OCI-LY3 (cell line): ENCODE results near the gene COMMD10.

Experiments
- H2AFZ ChIP-seq: fragments of 200-600, 300-600 bp; shearing (Covaris generic); 2 replicates; pipeline ENCODE4 v1.6.0; 2014; ENCODE audit warnings: antibody characterized with exemption, low read depth, low read length
- H3K27ac ChIP-seq: fragments of 200-600, 300-600 bp; sonication (generic); 2 replicates; pipeline ENCODE4 v1.5.1; 2014; ENCODE audit warnings: mild to moderate bottlenecking, low read length, moderate library complexity, mixed read lengths
- H3K27me3 ChIP-seq: fragments of 200-600, 300-600 bp; sonication (generic); 2 replicates; pipeline ENCODE4 v1.6.1; 2014; ENCODE audit warnings: low read depth, low read length, mixed read lengths
- H3K36me3 ChIP-seq: fragments of 200-600, 300-600 bp; sonication (generic); replicated peaks from 2 replicates; pipeline ENCODE3; 2014; ENCODE audit warnings: low read depth, low read length, mixed read lengths
- H3K4me1 ChIP-seq: fragments of 300-600, 200-600 bp; sonication (generic); 2 replicates; pipeline ENCODE4 v1.6.1; 2014; ENCODE audit warnings: low read length, mixed read lengths
- H3K4me2 ChIP-seq: fragments of 200-600, 300-600 bp; sonication (generic); 2 replicates; pipeline ENCODE4 v1.6.1; 2014; ENCODE audit warnings: low read length, mixed read lengths
- H3K4me3 ChIP-seq: fragments of 300-600, 200-600 bp; sonication (generic); 2 replicates; pipeline ENCODE4 v1.5.1; 2014; ENCODE audit warnings: antibody characterized with exemption, mild to moderate bottlenecking, low read length, moderate library complexity
- H3K79me2 ChIP-seq: fragments of 300-600, 200-600 bp; shearing (Covaris generic); 2 replicates; pipeline ENCODE4 v1.6.1; 2014; ENCODE audit warnings: mild to moderate bottlenecking, low read length, mixed read lengths
- H3K9ac ChIP-seq: fragments of 300-600, 200-600 bp; shearing (Covaris generic); 2 replicates; pipeline ENCODE4 v1.6.0; 2014; ENCODE audit warnings: mild to moderate bottlenecking, low read length, moderate library complexity
- H3K9me3 ChIP-seq: fragments of 200-600, 300-600 bp; shearing (Covaris generic); 2 replicates; pipeline ENCODE4 v1.6.1; 2014; ENCODE audit warnings: low read length, mixed read lengths; ENCODE audit not compliant: insufficient read depth
- H4K20me1 ChIP-seq: fragments of 200-600, 300-600 bp; sonication (generic); 2 replicates; pipeline ENCODE4 v1.6.1; 2016; ENCODE audit warnings: low read length, mixed read lengths; ENCODE audit not compliant: insufficient read depth
- EZH2phosphoT487 ChIP-seq: fragments of 200-600 bp; shearing (Covaris generic); IDR thresholded peaks from 2 replicates; pipeline ENCODE4 v1.6.1; 2018; ENCODE audit warnings: antibody characterized with exemption, mixed run types, low read depth
- TF ChIP-seq, protein P1 (sequence below): fragments of 200-600, 300-600 bp; sonication (generic); IDR thresholded peaks from 2 replicates; pipeline ENCODE4 v1.5.1; 2014; ENCODE audit warnings: antibody characterized with exemption, low read length, low read depth

COMMD10 gene

DNA sequence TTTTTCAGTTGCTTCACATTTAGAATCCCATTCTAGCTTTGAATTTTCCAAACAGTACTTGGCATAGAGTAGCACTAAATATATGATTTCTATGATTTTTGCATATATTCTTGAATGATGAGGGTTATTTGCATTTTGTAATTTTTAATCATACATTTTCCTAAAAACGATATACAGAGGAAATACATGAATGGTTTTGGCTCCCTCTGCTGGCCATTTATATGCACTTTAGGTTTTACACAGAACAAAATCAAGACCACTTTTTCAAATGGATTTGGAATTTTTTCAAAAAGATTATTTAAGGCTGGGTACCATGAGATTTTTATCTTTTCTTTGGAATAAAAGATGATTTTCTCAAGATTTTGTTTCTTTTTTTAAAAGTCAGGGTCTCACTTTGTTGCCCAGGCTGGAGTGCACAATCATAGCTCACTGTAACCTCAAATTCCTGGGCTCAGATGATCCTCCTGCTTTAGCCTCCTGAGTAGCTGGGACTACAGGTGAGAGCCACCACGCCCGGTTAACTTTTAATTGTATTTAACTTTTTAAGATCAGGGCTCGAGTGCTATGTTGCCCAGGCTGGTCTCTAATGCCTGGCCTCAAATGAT is 16.7 kb upstream of the COMMD10 start:
- H2AFZ ChIP-seq = no peak overlapping the region
- TF ChIP-seq EZH2phosphoT487 = no peak
- TF ChIP-seq, protein P1, sequence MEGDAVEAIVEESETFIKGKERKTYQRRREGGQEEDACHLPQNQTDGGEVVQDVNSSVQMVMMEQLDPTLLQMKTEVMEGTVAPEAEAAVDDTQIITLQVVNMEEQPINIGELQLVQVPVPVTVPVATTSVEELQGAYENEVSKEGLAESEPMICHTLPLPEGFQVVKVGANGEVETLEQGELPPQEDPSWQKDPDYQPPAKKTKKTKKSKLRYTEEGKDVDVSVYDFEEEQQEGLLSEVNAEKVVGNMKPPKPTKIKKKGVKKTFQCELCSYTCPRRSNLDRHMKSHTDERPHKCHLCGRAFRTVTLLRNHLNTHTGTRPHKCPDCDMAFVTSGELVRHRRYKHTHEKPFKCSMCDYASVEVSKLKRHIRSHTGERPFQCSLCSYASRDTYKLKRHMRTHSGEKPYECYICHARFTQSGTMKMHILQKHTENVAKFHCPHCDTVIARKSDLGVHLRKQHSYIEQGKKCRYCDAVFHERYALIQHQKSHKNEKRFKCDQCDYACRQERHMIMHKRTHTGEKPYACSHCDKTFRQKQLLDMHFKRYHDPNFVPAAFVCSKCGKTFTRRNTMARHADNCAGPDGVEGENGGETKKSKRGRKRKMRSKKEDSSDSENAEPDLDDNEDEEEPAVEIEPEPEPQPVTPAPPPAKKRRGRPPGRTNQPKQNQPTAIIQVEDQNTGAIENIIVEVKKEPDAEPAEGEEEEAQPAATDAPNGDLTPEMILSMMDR = peak; percentile 82
- H3K36me3 ChIP-seq = no peaks in the 10 kb centered on the region
- H3K4me3 ChIP-seq = no peak overlapping the region
- H3K79me2 ChIP-seq = no peaks in the 10 kb centered on the region
- H3K9ac ChIP-seq = no peak overlapping the region
- no peak overlapping the region for H3K4me2 ChIP-seq
- no peak overlapping the region for H3K27ac ChIP-seq
- H3K4me1 ChIP-seq = 0 out of 2 replicates have a peak, but pooled peaks cover 3% of the 10 kb centered on the region
- peaks cover 15% of the 10 kb centered on the region for H3K27me3 ChIP-seq
- H4K20me1 ChIP-seq = no peaks in the 10 kb centered on the region
- H3K9me3 ChIP-seq = no peaks in the 10 kb centered on the region

DNA sequence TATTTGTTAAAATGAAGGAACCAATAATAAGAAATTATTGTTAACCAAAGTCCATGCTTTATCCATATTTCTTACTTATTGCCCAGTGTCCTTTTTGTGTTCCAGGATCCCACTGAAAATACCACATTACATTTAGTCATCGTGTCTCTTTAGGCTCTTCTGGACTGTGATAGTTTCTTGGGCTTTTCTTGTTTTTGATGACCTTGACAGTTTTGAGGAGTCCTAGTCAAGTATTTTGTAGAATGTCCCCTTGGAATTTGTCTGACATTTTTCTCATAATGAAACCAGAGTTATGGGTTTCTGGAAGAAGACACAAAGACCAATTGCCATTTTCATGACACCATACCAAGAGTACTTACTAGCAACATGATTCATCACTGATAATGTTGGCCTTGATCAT is 13.6 kb upstream of the COMMD10 start:
- H3K4me3 ChIP-seq = no peak overlapping the region
- no peaks in the 10 kb centered on the region for H3K36me3 ChIP-seq
- no peaks in the 10 kb centered on the region for H4K20me1 ChIP-seq
- TF ChIP-seq EZH2phosphoT487 = no peak
- TF ChIP-seq, protein P1 = no peak
- H3K9me3 ChIP-seq = no peaks in the 10 kb centered on the region
- no peaks in the 10 kb centered on the region for H3K79me2 ChIP-seq
- H3K27me3 ChIP-seq = peaks cover 14% of the 10 kb centered on the region
- H3K4me1 ChIP-seq = peaks cover 18% of the 10 kb centered on the region
- H3K27ac ChIP-seq = no peak overlapping the region
- no peak overlapping the region for H2AFZ ChIP-seq
- no peak overlapping the region for H3K9ac ChIP-seq
- H3K4me2 ChIP-seq = no peak overlapping the region

DNA sequence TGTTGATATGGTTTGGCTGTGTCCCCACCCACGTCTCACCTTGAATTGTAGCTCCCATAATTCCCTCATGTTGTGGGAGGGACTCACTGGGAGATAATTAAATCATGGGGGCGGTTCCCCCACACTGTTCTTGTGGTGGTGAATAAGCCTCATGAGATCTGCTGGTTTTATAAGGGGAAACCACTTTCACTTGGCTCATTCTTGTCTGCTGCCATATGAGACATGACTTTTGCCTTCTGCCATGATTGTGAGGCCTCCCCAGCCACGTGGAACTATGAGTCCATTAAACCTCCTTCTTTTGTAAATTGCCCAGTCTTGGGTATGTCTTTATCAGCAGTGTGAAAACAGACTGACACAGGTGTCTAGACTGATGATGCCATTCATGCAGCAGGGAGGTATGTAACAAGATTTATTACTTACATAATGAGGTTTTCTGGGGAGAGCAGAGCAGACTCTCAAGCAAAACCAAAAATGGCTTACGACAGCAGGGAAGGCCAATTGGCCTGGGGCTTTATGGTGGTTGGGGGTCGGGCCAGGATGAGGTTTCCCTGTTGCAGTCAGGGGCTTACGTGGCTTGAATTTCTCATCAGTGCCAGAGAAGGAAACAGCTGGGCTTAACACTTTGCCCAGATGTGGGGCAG is 9.5 kb upstream of the COMMD10 start:
- no peaks in the 10 kb centered on the region for H3K79me2 ChIP-seq
- H2AFZ ChIP-seq = no peak overlapping the region
- H3K36me3 ChIP-seq = no peaks in the 10 kb centered on the region
- H3K27me3 ChIP-seq = peaks cover 4% of the 10 kb centered on the region
- TF ChIP-seq EZH2phosphoT487 = no peak
- TF ChIP-seq, protein P1 = no peak
- no peaks in the 10 kb centered on the region for H4K20me1 ChIP-seq
- H3K9ac ChIP-seq = no peak overlapping the region; the same call in 1 of the 2 replicates
- H3K4me1 ChIP-seq = peaks cover 26% of the 10 kb centered on the region
- no peaks in the 10 kb centered on the region for H3K9me3 ChIP-seq
- H3K27ac ChIP-seq = peak overlapping the region; percentile 81
- H3K4me2 ChIP-seq = peak overlapping the region; percentile 68
- H3K4me3 ChIP-seq = no peak overlapping the region

DNA sequence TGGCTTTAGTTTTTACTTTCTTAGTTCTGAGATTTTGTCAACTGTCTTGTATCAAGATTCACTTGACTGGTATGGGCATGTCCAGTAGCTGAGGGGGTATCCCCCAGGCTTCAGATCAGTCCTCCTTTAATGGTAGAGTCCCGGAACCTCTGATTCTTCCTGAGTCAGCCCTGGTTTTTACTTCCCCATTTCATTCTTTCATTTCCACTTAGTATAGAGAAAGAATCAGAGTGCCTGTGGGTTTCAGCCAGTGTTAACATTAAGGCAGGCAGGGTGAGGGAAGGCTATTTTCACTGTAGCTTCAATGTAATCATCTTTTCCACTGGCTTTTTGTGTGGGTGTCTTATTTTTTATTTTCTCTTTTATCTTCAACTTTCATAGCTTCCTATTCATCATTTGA is 8.3 kb upstream of the COMMD10 start:
- Histone ChIP-seq H3K79me2 (no peaks in the 10 kb centered on the region), H3K4me3 (peak overlapping the region; percentile 67), H3K36me3 (no peaks in the 10 kb centered on the region), H4K20me1 (no peaks in the 10 kb centered on the region), H3K9ac (peak overlapping the region; percentile 42; the same call in 1 of the 2 replicates), H2AFZ (no peak overlapping the region), H3K4me1 (peaks cover 26% of the 10 kb centered on the region), H3K9me3 (no peaks in the 10 kb centered on the region), H3K27ac (peak overlapping the region; percentile 81), H3K27me3 (peaks cover 4% of the 10 kb centered on the region; the same call in 1 of the 2 replicates), H3K4me2 (peak overlapping the region; percentile 77)
- TF ChIP-seq, protein P1 = no peak
- TF ChIP-seq EZH2phosphoT487 = no peak
